T-helper 2 cell treated with Interferon-gamma antibody and Interleukin-4, amounts not matched to agents 5 μg/mL and 100 μg/mL, for 36 hours (primary cell): ENCODE results near the gene SRBD1.

ENCODE experiments used
- DNase-seq: peaks from one replicate; pipeline ENCODE4 v3.0.0; 2021; ENCODE audit warnings: low spot score
- H3K27ac Mint-ChIP-seq: one replicate; pipeline ENCODE4 v1.8.0; 2021; ENCODE audit warnings: mild to moderate bottlenecking, mixed read lengths
- H3K27me3 Mint-ChIP-seq: one replicate; pipeline ENCODE4 v1.8.0; 2021; ENCODE audit warnings: low read depth, mixed read lengths
- H3K36me3 Mint-ChIP-seq: one replicate; pipeline ENCODE4 v1.8.0; 2021; ENCODE audit warnings: low read depth, mixed read lengths
- H3K4me1 Mint-ChIP-seq: one replicate; pipeline ENCODE4 v1.8.0; 2021; ENCODE audit warnings: low read depth, mixed read lengths
- H3K4me3 Mint-ChIP-seq: one replicate; pipeline ENCODE4 v1.8.0; 2022; ENCODE audit warnings: mild to moderate bottlenecking, moderate library complexity, mixed read lengths
- H3K9me3 Mint-ChIP-seq: one replicate; pipeline ENCODE4 v1.8.0; 2021; ENCODE audit warnings: mixed read lengths

SRBD1 gene

GRCh38 chr2:45568935-45569334 is 42.1 kb downstream of the SRBD1 start:
- no peaks in the 10 kb centered on the region for H3K9me3 Mint-ChIP-seq
- H3K27ac Mint-ChIP-seq = peak overlapping the region; percentile 17

GRCh38 chr2:45567974-45568789 is 42.9 kb downstream of the SRBD1 start:
- no peaks in the 10 kb centered on the region for H3K27me3 Mint-ChIP-seq
- H3K4me1 Mint-ChIP-seq = peaks cover 27% of the 10 kb centered on the region
- H3K4me3 Mint-ChIP-seq = peak overlapping the region; percentile 86
- H3K9me3 Mint-ChIP-seq = no peaks in the 10 kb centered on the region
- no peak for DNase-seq
- H3K27ac Mint-ChIP-seq = peak overlapping the region; percentile 94
- peaks cover 45% of the 10 kb centered on the region for H3K36me3 Mint-ChIP-seq

More at GRCh38 chr2:45568935-45569334, 42.1 kb downstream of the SRBD1 start:
- no peak for DNase-seq
- Mint-ChIP-seq H3K4me1 (peaks cover 23% of the 10 kb centered on the region), H3K27me3 (no peaks in the 10 kb centered on the region), H3K4me3 (no peak overlapping the region), H3K36me3 (peaks cover 44% of the 10 kb centered on the region)

GRCh38 chr2:45567288-45567963 is 43.6 kb downstream of the SRBD1 start:
- no peaks in the 10 kb centered on the region for H3K9me3 Mint-ChIP-seq
- peak overlapping the region; percentile 94 for H3K27ac Mint-ChIP-seq
- no peaks in the 10 kb centered on the region for H3K27me3 Mint-ChIP-seq
- H3K4me3 Mint-ChIP-seq = peak overlapping the region; percentile 86
- DNase-seq = no peak
- peaks cover 27% of the 10 kb centered on the region for H3K4me1 Mint-ChIP-seq
- peaks cover 44% of the 10 kb centered on the region for H3K36me3 Mint-ChIP-seq

GRCh38 chr2:45559436-45559835 is 51.6 kb downstream of the SRBD1 start:
- Mint-ChIP-seq H3K4me1 (peaks cover 34% of the 10 kb centered on the region), H3K4me3 (no peak overlapping the region), H3K27ac (no peak overlapping the region), H3K36me3 (peaks cover 29% of the 10 kb centered on the region), H3K27me3 (no peaks in the 10 kb centered on the region), H3K9me3 (no peaks in the 10 kb centered on the region)
- no peak for DNase-seq

GRCh38 chr2:45554742-45555140 is 56.3 kb downstream of the SRBD1 start:
- no peaks in the 10 kb centered on the region for H3K9me3 Mint-ChIP-seq
- H3K27ac Mint-ChIP-seq = peak overlapping the region; percentile 76
- H3K4me1 Mint-ChIP-seq = peaks cover 33% of the 10 kb centered on the region
- no peak overlapping the region for H3K4me3 Mint-ChIP-seq
- H3K27me3 Mint-ChIP-seq = no peaks in the 10 kb centered on the region
- H3K36me3 Mint-ChIP-seq = peaks cover 51% of the 10 kb centered on the region
- no peak for DNase-seq

GRCh38 chr2:45554073-45554741 is 56.9 kb downstream of the SRBD1 start:
- H3K27ac Mint-ChIP-seq = peak overlapping the region; percentile 84
- no peaks in the 10 kb centered on the region for H3K27me3 Mint-ChIP-seq
- H3K36me3 Mint-ChIP-seq = peaks cover 46% of the 10 kb centered on the region

GRCh38 chr2:45551862-45552261 is 59.2 kb downstream of the SRBD1 start:
- DNase-seq = no peak
- H3K36me3 Mint-ChIP-seq = peaks cover 53% of the 10 kb centered on the region
- no peaks in the 10 kb centered on the region for H3K27me3 Mint-ChIP-seq
- no peak overlapping the region for H3K4me3 Mint-ChIP-seq
- H3K27ac Mint-ChIP-seq = no peak overlapping the region
- H3K4me1 Mint-ChIP-seq = peaks cover 18% of the 10 kb centered on the region
- H3K9me3 Mint-ChIP-seq = no peaks in the 10 kb centered on the region

More at GRCh38 chr2:45554073-45554741, 56.9 kb downstream of the SRBD1 start:
- no peak for DNase-seq
- Mint-ChIP-seq H3K4me1 (peaks cover 32% of the 10 kb centered on the region), H3K4me3 (peak overlapping the region; percentile 15), H3K9me3 (no peaks in the 10 kb centered on the region)

- peaks cover 9% of the 10 kb centered on the region for H3K9me3 Mint-ChIP-seq
- DNase-seq = no peak
- no peak overlapping the region for H3K4me3 Mint-ChIP-seq
- peaks cover 62% of the 10 kb centered on the region for H3K36me3 Mint-ChIP-seq
- H3K27me3 Mint-ChIP-seq = no peaks in the 10 kb centered on the region
- H3K4me1 Mint-ChIP-seq = peaks cover 3% of the 10 kb centered on the region
- H3K27ac Mint-ChIP-seq = no peak overlapping the region
These were observed 65.1 kb downstream of the SRBD1 start for GRCh38 chr2:45545943-45546342.

- H3K36me3 Mint-ChIP-seq = peaks cover 60% of the 10 kb centered on the region
- H3K27me3 Mint-ChIP-seq = no peaks in the 10 kb centered on the region
- no peak overlapping the region for H3K27ac Mint-ChIP-seq
- H3K4me1 Mint-ChIP-seq = no peaks in the 10 kb centered on the region
- no peak for DNase-seq
- peaks cover 13% of the 10 kb centered on the region for H3K9me3 Mint-ChIP-seq
- H3K4me3 Mint-ChIP-seq = no peak overlapping the region
These were observed 67.8 kb downstream of the SRBD1 start for GRCh38 chr2:45543257-45543656.

GRCh38 chr2:45542013-45542412 is 69.1 kb downstream of the SRBD1 start:
- H3K4me1 Mint-ChIP-seq = no peaks in the 10 kb centered on the region
- peaks cover 13% of the 10 kb centered on the region for H3K9me3 Mint-ChIP-seq
- H3K27ac Mint-ChIP-seq = no peak overlapping the region
- H3K27me3 Mint-ChIP-seq = no peaks in the 10 kb centered on the region
- H3K36me3 Mint-ChIP-seq = peaks cover 61% of the 10 kb centered on the region
- DNase-seq = no peak
- no peak overlapping the region for H3K4me3 Mint-ChIP-seq

- no peak for DNase-seq
- no peaks in the 10 kb centered on the region for H3K27me3 Mint-ChIP-seq
- H3K4me3 Mint-ChIP-seq = no peak overlapping the region
- H3K4me1 Mint-ChIP-seq = no peaks in the 10 kb centered on the region
- no peak overlapping the region for H3K27ac Mint-ChIP-seq
- peaks cover 64% of the 10 kb centered on the region for H3K36me3 Mint-ChIP-seq
- peaks cover 13% of the 10 kb centered on the region for H3K9me3 Mint-ChIP-seq
These were observed 69.6 kb downstream of the SRBD1 start for GRCh38 chr2:45541450-45541849.

- Mint-ChIP-seq H3K4me3 (no peak overlapping the region), H3K9me3 (peaks cover 13% of the 10 kb centered on the region), H3K27me3 (no peaks in the 10 kb centered on the region), H3K36me3 (peaks cover 60% of the 10 kb centered on the region), H3K27ac (no peak overlapping the region), H3K4me1 (no peaks in the 10 kb centered on the region)
- no peak for DNase-seq
These were observed 70.1 kb downstream of the SRBD1 start for GRCh38 chr2:45540942-45541341.

- H3K36me3 Mint-ChIP-seq = peaks cover 23% of the 10 kb centered on the region
- no peaks in the 10 kb centered on the region for H3K9me3 Mint-ChIP-seq
- H3K27me3 Mint-ChIP-seq = no peaks in the 10 kb centered on the region
- DNase-seq = no peak
- H3K4me1 Mint-ChIP-seq = no peaks in the 10 kb centered on the region
- no peak overlapping the region for H3K4me3 Mint-ChIP-seq
- H3K27ac Mint-ChIP-seq = no peak overlapping the region
These were observed 77.3 kb downstream of the SRBD1 start for GRCh38 chr2:45533771-45534170.

- Mint-ChIP-seq H3K4me1 (no peaks in the 10 kb centered on the region), H3K9me3 (no peaks in the 10 kb centered on the region), H3K27me3 (no peaks in the 10 kb centered on the region), H3K27ac (no peak overlapping the region), H3K4me3 (no peak overlapping the region), H3K36me3 (peaks cover 19% of the 10 kb centered on the region)
- DNase-seq = no peak
These were observed 78.9 kb downstream of the SRBD1 start for GRCh38 chr2:45532181-45532580.
